Activated CD8-positive, alpha-beta memory T cell treated with anti-CD3 and anti-CD28 coated beads for 1 hour (primary cell): Measurements from ENCODE around the gene DCBLD1.

Experiments used
- DNase-seq, 2 donors: peaks; one replicate each; pipeline ENCODE4 v3.0.0-alpha.2; 2020; ENCODE audit warnings: low read depth in 1 of 2; ENCODE audit errors: extremely low read depth in 1 of 2

DCBLD1 gene

GRCh38 chr6:117555262-117555849 lies 72.9 kb downstream of the DCBLD1 start:
- DNase-seq, result no peak

- DNase-seq, result peak in 1 of 2 donors; percentile 37
Observed at GRCh38 chr6:117555882-117556498, 73.5 kb downstream of the DCBLD1 start.

DNA sequence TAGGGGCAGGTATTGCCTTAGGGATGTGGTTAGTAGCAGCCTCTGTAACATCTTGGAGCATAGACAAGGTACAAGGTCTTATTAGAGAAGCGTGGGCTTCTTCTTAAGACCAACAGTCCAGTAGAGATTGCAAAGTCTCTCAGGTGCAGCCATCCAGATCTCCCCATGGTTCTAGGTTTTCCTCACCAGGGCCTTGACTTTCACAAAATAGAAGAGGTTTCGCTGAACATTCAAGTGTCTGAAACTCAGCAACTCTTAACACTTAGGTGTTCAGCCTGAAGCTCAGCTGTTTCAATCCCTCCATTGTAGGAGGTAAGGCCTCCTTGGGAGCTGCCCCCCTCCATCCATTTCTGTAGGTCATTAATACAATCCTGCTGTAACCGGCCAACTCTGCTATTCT lies 75.5 kb downstream of the DCBLD1 start:
- no peak for DNase-seq

GRCh38 chr6:117558818-117559217 lies 76.3 kb downstream of the DCBLD1 start:
- no peak for DNase-seq

DNA sequence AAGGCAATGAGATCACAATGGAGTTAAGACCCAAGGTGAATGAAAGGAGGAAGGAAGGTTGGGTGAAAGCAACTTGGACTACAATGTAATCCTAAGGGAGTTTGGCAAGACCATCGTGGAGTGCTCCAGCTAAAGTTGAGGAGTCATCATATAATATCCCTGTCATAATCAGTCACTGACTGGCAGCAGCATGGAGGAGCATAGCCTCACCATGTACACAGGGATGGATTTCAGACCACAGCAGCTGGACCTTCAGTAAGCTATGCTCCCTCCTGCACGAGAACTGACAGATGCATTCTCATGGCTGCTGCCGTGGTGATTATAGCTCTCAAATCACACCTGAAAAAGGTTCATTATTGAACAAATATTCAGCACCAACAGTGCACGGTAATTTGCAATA lies 76.8 kb downstream of the DCBLD1 start:
- no peak for DNase-seq

DNA sequence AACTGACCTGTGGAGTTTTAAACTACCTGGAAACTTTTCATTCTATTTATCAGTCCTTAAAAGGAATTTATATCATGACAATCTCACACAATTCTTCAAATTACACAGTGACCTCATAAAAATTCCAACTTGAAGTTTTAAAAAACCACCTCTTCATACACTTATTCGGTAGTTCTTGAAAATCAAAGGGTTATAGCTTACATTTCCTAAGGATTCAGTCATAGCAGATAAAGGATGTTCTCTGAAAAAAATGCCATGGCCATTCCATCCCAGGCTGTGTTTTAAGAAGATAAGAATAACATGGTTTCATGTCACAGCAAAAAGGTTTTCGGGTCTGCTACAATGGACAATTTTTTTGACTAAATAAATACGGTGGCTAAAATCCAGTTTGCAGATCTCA lies 78.7 kb downstream of the DCBLD1 start:
- no peak for DNase-seq

- no peak for DNase-seq
Observed at GRCh38 chr6:117564681-117565080, 82.2 kb downstream of the DCBLD1 start.

DNA sequence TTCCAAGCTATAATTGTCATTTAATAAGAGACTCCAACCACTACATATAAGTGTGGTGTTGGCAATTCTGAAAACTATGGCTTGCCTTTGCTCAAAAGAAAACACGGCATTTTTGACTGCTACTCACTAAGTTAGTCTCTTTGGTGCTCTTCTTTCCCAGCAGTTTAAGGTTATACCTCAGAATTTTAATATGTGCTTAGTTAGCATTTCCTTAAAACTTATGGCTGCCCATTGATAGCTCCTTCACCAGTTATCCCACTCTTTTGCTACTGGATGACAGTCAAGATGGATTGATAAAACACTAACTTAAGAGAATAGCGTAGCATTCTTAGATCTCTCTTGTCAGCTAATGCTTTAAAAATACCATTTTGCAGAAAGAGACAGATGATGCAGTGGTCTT lies 85.8 kb downstream of the DCBLD1 start:
- no peak for DNase-seq

GRCh38 chr6:117568831-117569410 lies 86.4 kb downstream of the DCBLD1 start:
- DNase-seq, result no peak

GRCh38 chr6:117573006-117573680 lies 90.7 kb downstream of the DCBLD1 start:
- no peak for DNase-seq

- no peak for DNase-seq
Observed at GRCh38 chr6:117574198-117574597, 91.7 kb downstream of the DCBLD1 start.

- DNase-seq, result no peak
Observed at GRCh38 chr6:117585647-117586046, 103.2 kb downstream of the DCBLD1 start.

- no peak for DNase-seq
Observed at GRCh38 chr6:117590447-117590846, 108.0 kb downstream of the DCBLD1 start.

GRCh38 chr6:117591405-117591804 lies 108.9 kb downstream of the DCBLD1 start:
- DNase-seq, result no peak

- no peak for DNase-seq
Observed at GRCh38 chr6:117592983-117593759, 110.7 kb downstream of the DCBLD1 start.

- no peak for DNase-seq
Observed at GRCh38 chr6:117595099-117595923, 112.8 kb downstream of the DCBLD1 start.

DNA sequence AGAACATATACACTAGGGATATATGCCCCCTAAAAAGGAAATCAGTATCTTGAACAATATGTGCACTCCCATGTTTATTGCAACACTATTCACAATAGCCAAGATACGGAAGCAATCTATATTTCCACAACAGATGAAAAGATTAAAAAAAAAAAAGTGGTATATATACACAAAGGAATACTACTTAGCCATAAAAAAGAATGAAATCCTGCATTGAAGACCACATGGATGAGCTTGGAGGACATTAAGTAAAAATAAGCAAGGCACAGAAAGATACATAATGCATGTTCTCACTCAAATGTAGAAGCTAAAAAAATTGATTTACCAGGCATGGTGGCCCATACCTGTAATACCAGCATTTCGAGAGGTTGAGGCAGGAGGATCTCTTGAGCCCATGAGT lies 115.3 kb downstream of the DCBLD1 start:
- no peak for DNase-seq
